Erythroblast (primary cell): ENCODE results near the gene PSMD11.

Experiments used
- GATA1 ChIP-seq: IDR thresholded peaks from 2 replicates; pipeline ENCODE4 v1.6.1; 2011; ENCODE audit warnings: low read depth, mild to moderate bottlenecking, control low read depth, low read length, moderate library complexity
- POLR2A ChIP-seq: IDR thresholded peaks from 2 replicates; pipeline ENCODE4 v1.6.1; 2011; ENCODE audit warnings: mild to moderate bottlenecking, low read length

- no peak for TF ChIP-seq POLR2A
- TF ChIP-seq GATA1: no peak
Measured at GRCh38 chr17:32502710-32503109, 58.4 kb downstream of the PSMD11 start.
